ENCODE measurements around the gene SMC2. TPM values are rescaled to one million over a fixed set of nuclear protein-coding genes. Genes with fewer than 3 reads are reported as not detected.

The SMC2 gene
- total and polyA plus RNA-seq, 2 of the 13 experiments (the other 11 are each of a cell fraction or from before 2014, with no cell fraction given), result 5.6 to 36.7 TPM

GRCh38 chr9:104078596-104078995 is 15.5 kb upstream of the SMC2 start:
- Histone ChIP-seq H4K20me1 (ENCODE audit: insufficient read depth, low read length) (no peaks in the 10 kb centered on the region), H3K4me2 (ENCODE audit: low read depth, low read length) (no peak overlapping the region), H3K9ac (ENCODE audit: insufficient read depth, low read depth, low read length) (no peak overlapping the region), H3K27me3 (ENCODE audit: control insufficient read depth in 1 of 2, insufficient read depth in 2 of 2, low read length in 2 of 2) (no peaks in the 10 kb centered on the region), H3K4me3 (replicated peaks in 1 of 3; ENCODE audit: insufficient read depth in 1 of 3, low read depth in 2 of 3, low read length in 3 of 3) (no peak overlapping the region), H3K9me3 (ENCODE audit: low read length) (peaks cover 4% of the 10 kb centered on the region), H3K4me1 (ENCODE audit: insufficient read depth, low read length) (no peaks in the 10 kb centered on the region), H3K27ac (ENCODE audit: extremely low read length, insufficient read depth, low read length) (no peak overlapping the region), H3K79me2 (ENCODE audit: insufficient read depth, low read length) (no peaks in the 10 kb centered on the region), H3K36me3 (replicated peaks in 1 of 2; ENCODE audit: control insufficient read depth in 1 of 2, insufficient read depth in 2 of 2, low read length in 2 of 2) (no peaks in the 10 kb centered on the region), H2AFZ (ENCODE audit: low read length) (no peak overlapping the region)
- TF ChIP-seq POLR2AphosphoS2 (IDR thresholded peaks at IDR 0.05; ENCODE audit: low read depth, low read length) (no peak), ZSCAN12 (CRISPR knock-in tag; IDR thresholded peaks at IDR 0.05) (no peak), RNF219 (CRISPR knock-in tag; IDR thresholded peaks at IDR 0.05) (no peak), ZBTB8A (CRISPR knock-in tag; IDR thresholded peaks at IDR 0.05; ENCODE audit: borderline replicate concordance, low read depth) (no peak), ISX (CRISPR knock-in tag; conservative IDR thresholded peaks at IDR 0.05) (no peak), ZNF256 (CRISPR knock-in tag; conservative IDR thresholded peaks at IDR 0.05) (no peak)
- CTCF ChIA-PET (ENCODE audit: low intra/inter-chr PET ratio, low total read pairs), result no interaction called here
- ATAC-seq, result no peak
- no peak for DNase-seq (ENCODE audit: low spot score)
- BruUV-seq (replicated peaks), result no TSS peak
- in situ Hi-C loops (cut with HindIII; ENCODE audit: extremely low pct_ligation_motif_present, low pct_unique_long_range_greater_than_20kb), result no loop called here
- intact Hi-C loops (cut with micrococcal nuclease; ENCODE audit: unreplicated experiment), result no loop called here
- FAIRE-seq, result no peak
- POLR2A ChIA-PET, result interaction anchor here (1.2 kb wide), 1 partner anchor 15 kb away, joined by 3 read pairs; no protein-coding TSS in a partner anchor

GRCh38 chr9:104080983-104081382 is 13.1 kb upstream of the SMC2 start:
- Histone ChIP-seq H3K4me1 (ENCODE audit: insufficient read depth, low read length) (no peaks in the 10 kb centered on the region), H3K27ac (ENCODE audit: extremely low read length, insufficient read depth, low read length) (no peak overlapping the region), H3K9ac (ENCODE audit: insufficient read depth, low read depth, low read length) (no peak overlapping the region), H2AFZ (ENCODE audit: low read length) (no peak overlapping the region), H4K20me1 (ENCODE audit: insufficient read depth, low read length) (no peaks in the 10 kb centered on the region), H3K4me2 (ENCODE audit: low read depth, low read length) (no peak overlapping the region), H3K27me3 (ENCODE audit: control insufficient read depth in 1 of 2, insufficient read depth in 2 of 2, low read length in 2 of 2) (no peaks in the 10 kb centered on the region), H3K9me3 (ENCODE audit: low read length) (peaks cover 4% of the 10 kb centered on the region), H3K4me3 (replicated peaks in 1 of 3; ENCODE audit: insufficient read depth in 1 of 3, low read depth in 2 of 3, low read length in 3 of 3) (no peak overlapping the region), H3K79me2 (ENCODE audit: insufficient read depth, low read length) (no peaks in the 10 kb centered on the region), H3K36me3 (replicated peaks in 1 of 2; ENCODE audit: control insufficient read depth in 1 of 2, insufficient read depth in 2 of 2, low read length in 2 of 2) (no peaks in the 10 kb centered on the region)
- ATAC-seq (no peak), DNase-seq (ENCODE audit: low spot score) (no peak), FAIRE-seq (no peak)
- intact Hi-C loops (cut with micrococcal nuclease; ENCODE audit: unreplicated experiment) (no loop called here), in situ Hi-C loops (cut with HindIII; ENCODE audit: extremely low pct_ligation_motif_present, low pct_unique_long_range_greater_than_20kb) (no loop called here)
- POLR2A ChIA-PET, result no interaction called here
- CTCF ChIA-PET (ENCODE audit: low intra/inter-chr PET ratio, low total read pairs), result no interaction called here
- no TSS peak for BruUV-seq (replicated peaks)
- TF ChIP-seq GMEB1 (CRISPR knock-in tag; IDR thresholded peaks at IDR 0.05; ENCODE audit: borderline replicate concordance) (no peak), ZHX1 (CRISPR knock-in tag; IDR thresholded peaks at IDR 0.05; ENCODE audit: low read depth) (no peak), AKAP8 (CRISPR knock-in tag; IDR thresholded peaks at IDR 0.05) (no peak), AGO2 (optimal IDR thresholded peaks at IDR 0.05; ENCODE audit: low read depth, low read length) (no peak), E2F2 (CRISPR knock-in tag; IDR thresholded peaks at IDR 0.05; ENCODE audit: borderline replicate concordance) (no peak)

Data from HepG2 (cell line).